ENCODE results near the gene IQCH.

DNA sequence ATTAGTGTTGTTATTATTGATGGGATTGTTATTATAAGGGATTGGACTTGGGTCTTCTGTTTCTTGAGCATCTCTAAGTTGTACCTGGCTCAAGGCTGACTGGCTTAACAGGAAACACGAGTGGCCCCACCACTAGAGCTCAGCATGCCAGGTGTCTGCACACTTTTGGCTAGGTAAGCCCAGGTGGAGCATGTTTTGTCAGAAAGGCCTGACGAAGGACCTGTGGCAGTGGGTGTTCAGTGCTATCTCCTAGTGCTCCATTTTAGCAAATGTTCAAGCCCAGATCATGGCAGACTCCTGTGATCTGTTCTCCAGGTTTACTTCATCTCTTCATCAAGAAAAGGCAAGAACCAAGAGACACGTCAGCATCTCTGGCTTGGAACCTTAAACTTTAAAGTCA lies 291.3 kb downstream of the IQCH start:
- TF ChIP-seq EZH2 (IDR thresholded peaks at IDR 0.05; ENCODE audit: low read length), result no peak
- TF ChIP-seq, protein P1, sequence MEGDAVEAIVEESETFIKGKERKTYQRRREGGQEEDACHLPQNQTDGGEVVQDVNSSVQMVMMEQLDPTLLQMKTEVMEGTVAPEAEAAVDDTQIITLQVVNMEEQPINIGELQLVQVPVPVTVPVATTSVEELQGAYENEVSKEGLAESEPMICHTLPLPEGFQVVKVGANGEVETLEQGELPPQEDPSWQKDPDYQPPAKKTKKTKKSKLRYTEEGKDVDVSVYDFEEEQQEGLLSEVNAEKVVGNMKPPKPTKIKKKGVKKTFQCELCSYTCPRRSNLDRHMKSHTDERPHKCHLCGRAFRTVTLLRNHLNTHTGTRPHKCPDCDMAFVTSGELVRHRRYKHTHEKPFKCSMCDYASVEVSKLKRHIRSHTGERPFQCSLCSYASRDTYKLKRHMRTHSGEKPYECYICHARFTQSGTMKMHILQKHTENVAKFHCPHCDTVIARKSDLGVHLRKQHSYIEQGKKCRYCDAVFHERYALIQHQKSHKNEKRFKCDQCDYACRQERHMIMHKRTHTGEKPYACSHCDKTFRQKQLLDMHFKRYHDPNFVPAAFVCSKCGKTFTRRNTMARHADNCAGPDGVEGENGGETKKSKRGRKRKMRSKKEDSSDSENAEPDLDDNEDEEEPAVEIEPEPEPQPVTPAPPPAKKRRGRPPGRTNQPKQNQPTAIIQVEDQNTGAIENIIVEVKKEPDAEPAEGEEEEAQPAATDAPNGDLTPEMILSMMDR (optimal IDR thresholded peaks at IDR 0.05 in 1 of 3, IDR thresholded peaks at IDR 0.05 in 1 of 3, conservative IDR thresholded peaks at IDR 0.05 in 1 of 3; ENCODE audit: extremely low read depth in 1 of 3, insufficient read depth in 2 of 3, low read length in 3 of 3), result no peak
